Small intestine (tissue), 7 donors: ENCODE data around the gene AKT2. TPM values are rescaled to one million over a fixed set of nuclear protein-coding genes. Genes with fewer than 3 reads are reported as not detected.
A peak's percentile ranks its signal among the peaks of the same experiment; 100 is the strongest.

Experiments used
- DNase-seq, 2 donors: peaks; one replicate each; pipeline versions ENCODE4 v3.0.0 to v3.0.0-alpha.2; 2013
- FAIRE-seq: peaks from 2 replicates; lab custom pipeline; 2012; peaks lifted over from hg19 to GRCh38; lab: Jason Lieb, UNC
- H3K27ac ChIP-seq, 3 donors: one replicate each; pipeline ENCODE4 v1.5.1; 2013; ENCODE audit warnings: low read length in 2 of 3, mild to moderate bottlenecking in 2 of 3, control low read depth in 1 of 3, inconsistent platforms in 1 of 3, low read depth in 1 of 3, moderate library complexity in 1 of 3
- H3K27me3 ChIP-seq, 3 donors: one replicate each; pipeline ENCODE4 v1.6.1; 2013; ENCODE audit warnings: low read length in 3 of 3, inconsistent platforms in 1 of 3; ENCODE audit not compliant: control insufficient read depth in 3 of 3, insufficient read depth in 3 of 3
- H3K36me3 ChIP-seq, 3 donors: one replicate each; pipeline ENCODE4 v1.6.1; 2013; ENCODE audit warnings: low read length in 3 of 3, inconsistent platforms in 1 of 3, low read depth in 1 of 3, mild to moderate bottlenecking in 1 of 3, moderate library complexity in 1 of 3; ENCODE audit not compliant: control insufficient read depth in 3 of 3, insufficient read depth in 2 of 3
- H3K4me1 ChIP-seq, 3 donors: one replicate each; pipeline ENCODE4 v1.6.1; 2013; ENCODE audit warnings: low read length in 2 of 3, inconsistent platforms in 1 of 3, low read depth in 1 of 3, mild to moderate bottlenecking in 1 of 3, moderate library complexity in 1 of 3; ENCODE audit not compliant: control insufficient read depth in 3 of 3, insufficient read depth in 2 of 3
- H3K4me3 ChIP-seq, 3 donors: one replicate each; pipeline ENCODE4 v1.5.1; 2013; ENCODE audit warnings: low read length in 3 of 3, control low read depth in 1 of 3, inconsistent platforms in 1 of 3, low read depth in 1 of 3, mild to moderate bottlenecking in 1 of 3, moderate library complexity in 1 of 3
- H3K9me3 ChIP-seq, 2 donors: one replicate each; pipeline ENCODE4 v1.6.1; 2013; ENCODE audit warnings: low read depth in 1 of 2, low read length in 1 of 2; ENCODE audit not compliant: control insufficient read depth in 2 of 2, insufficient read depth in 1 of 2
- WGBS, 3 donors: extraction: QIAGEN DNeasy Blood & Tissue Kit; methylation state at CpG; one replicate each; pipeline ENCODE4 v1.1.7; 2013; 5-methylcytosine and 5-hydroxymethylcytosine counted together
- polyA plus RNA-seq, 4 donors: library from polyadenylated mRNA; stranded (reverse) in 3 of 4; unstranded in 1 of 4; fragments of 200-250 nt in 3 of 4; fragments of 120-200 nt in 1 of 4; gene quantifications; one replicate each; pipeline versions ENCODE4 v1.2.1 to v1.2.3, GENCODE V29; 2013
- donor health status: healthy with polysubstance abuse.
- donor health status: control.
- donor health status: control.
- donor health status: Bipolar disorder and iron deficiency.
- donor health status: healthy.

Gene AKT2
- polyA plus RNA-seq, 4 donors: 19.2 to 97.2 (median 48.5) TPM

GRCh38 chr19:40312533-40312932 lies 27.4 kb upstream of the AKT2 start:
- no peaks in the 10 kb centered on the region for H3K4me1 ChIP-seq
- no peaks in the 10 kb centered on the region for H3K27me3 ChIP-seq
- FAIRE-seq (no peak), DNase-seq (no peak)
- H3K27ac ChIP-seq: no peak overlapping the region
- WGBS, 3 donors: 52 to 76% (median 69%) methylated on average over 2 of the region's 2 CpGs
- peaks cover 0 to 9% (median 0%) of the 10 kb centered on the region in 3 donors for H3K36me3 ChIP-seq
- H3K4me3 ChIP-seq: no peak overlapping the region
- H3K9me3 ChIP-seq: peaks cover 0 to 2% of the 10 kb centered on the region in 2 donors

GRCh38 chr19:40309666-40310065 lies 24.5 kb upstream of the AKT2 start:
- Histone ChIP-seq H3K4me3 (no peak overlapping the region), H3K27me3 (no peaks in the 10 kb centered on the region), H3K4me1 (no peaks in the 10 kb centered on the region), H3K36me3 (no peaks in the 10 kb centered on the region), H3K9me3 (peaks cover 0 to 2% of the 10 kb centered on the region in 2 donors), H3K27ac (no peak overlapping the region)
- WGBS, 3 donors: 81 to 92% (median 91%) methylated on average over 1 of the region's 1 CpG
- DNase-seq (no peak), FAIRE-seq (no peak)

GRCh38 chr19:40305403-40305802 lies 20.3 kb upstream of the AKT2 start:
- peak; percentile 84 to 86 for DNase-seq
- Histone ChIP-seq H3K9me3 (no peaks in the 10 kb centered on the region), H3K4me1 (no peaks in the 10 kb centered on the region), H3K4me3 (no peak overlapping the region), H3K27ac (no peak overlapping the region), H3K36me3 (no peaks in the 10 kb centered on the region), H3K27me3 (no peaks in the 10 kb centered on the region)
- FAIRE-seq: no peak
- 5 to 7% (median 7%) methylated on average over 5 of the region's 5 CpGs for WGBS, 3 donors

- H3K4me1 ChIP-seq: no peaks in the 10 kb centered on the region
- H3K27me3 ChIP-seq: no peaks in the 10 kb centered on the region
- DNase-seq (no peak), FAIRE-seq (no peak)
- no peak overlapping the region for H3K4me3 ChIP-seq
- WGBS, 3 donors: 69 to 71% (median 70%) methylated on average over 4 of the region's 4 CpGs
- H3K9me3 ChIP-seq: no peaks in the 10 kb centered on the region
- no peak overlapping the region for H3K27ac ChIP-seq
- no peaks in the 10 kb centered on the region for H3K36me3 ChIP-seq
Measured at GRCh38 chr19:40304306-40304705, 19.2 kb upstream of the AKT2 start.

- no peak for FAIRE-seq
- H3K27ac ChIP-seq: no peak overlapping the region
- no peak for DNase-seq
- H3K27me3 ChIP-seq: no peaks in the 10 kb centered on the region
- no peaks in the 10 kb centered on the region for H3K36me3 ChIP-seq
- 56 to 64% (median 57%) methylated on average over 2 of the region's 2 CpGs for WGBS, 3 donors
- no peaks in the 10 kb centered on the region for H3K9me3 ChIP-seq
- no peak overlapping the region for H3K4me3 ChIP-seq
- no peaks in the 10 kb centered on the region for H3K4me1 ChIP-seq
Measured at GRCh38 chr19:40303765-40304164, 18.6 kb upstream of the AKT2 start.

GRCh38 chr19:40302224-40303011 lies 17.3 kb upstream of the AKT2 start:
- no peak for FAIRE-seq
- 84 to 90% (median 86%) methylated on average over 6 of the region's 6 CpGs for WGBS, 3 donors
- Histone ChIP-seq H3K27ac (no peak overlapping the region), H3K4me1 (no peaks in the 10 kb centered on the region), H3K36me3 (no peaks in the 10 kb centered on the region), H3K9me3 (no peaks in the 10 kb centered on the region), H3K27me3 (no peaks in the 10 kb centered on the region), H3K4me3 (no peak overlapping the region)
- no peak for DNase-seq

- 88 to 91% (median 91%) methylated on average over 4 of the region's 4 CpGs for WGBS, 3 donors
- Histone ChIP-seq H3K27me3 (no peaks in the 10 kb centered on the region), H3K4me1 (no peaks in the 10 kb centered on the region), H3K9me3 (no peaks in the 10 kb centered on the region), H3K27ac (no peak overlapping the region), H3K4me3 (no peak overlapping the region), H3K36me3 (no peaks in the 10 kb centered on the region)
- no peak for DNase-seq
- no peak for FAIRE-seq
Measured at GRCh38 chr19:40300668-40301067, 15.5 kb upstream of the AKT2 start.

- no peak for FAIRE-seq
- Histone ChIP-seq H3K9me3 (no peaks in the 10 kb centered on the region), H3K27me3 (no peaks in the 10 kb centered on the region), H3K27ac (no peak overlapping the region), H3K36me3 (no peaks in the 10 kb centered on the region), H3K4me3 (no peak overlapping the region), H3K4me1 (no peaks in the 10 kb centered on the region)
- no peak for DNase-seq
- 60 to 64% (median 64%) methylated on average over 3 of the region's 3 CpGs for WGBS, 3 donors
Measured at GRCh38 chr19:40298026-40298425, 12.9 kb upstream of the AKT2 start.

- Histone ChIP-seq H3K9me3 (no peaks in the 10 kb centered on the region), H3K27me3 (no peaks in the 10 kb centered on the region), H3K4me3 (no peak overlapping the region), H3K27ac (no peak overlapping the region), H3K36me3 (no peaks in the 10 kb centered on the region), H3K4me1 (no peaks in the 10 kb centered on the region)
- no peak for FAIRE-seq
- no peak for DNase-seq
- 89 to 94% (median 92%) methylated on average over 6 of the region's 6 CpGs for WGBS, 3 donors
Measured at GRCh38 chr19:40294560-40294959, 9.4 kb upstream of the AKT2 start.
